GM18520 (cell line): ENCODE results near the gene BHLHE23.
"Not testable (repeated sequence)": the region's sequence is repeated elsewhere in the genome, so short reads cannot be mapped to it uniquely, and the experiment has no call there.

Experiments
- ATAC-seq: cut with Tn5 transposase; IDR thresholded peaks from one replicate; pipeline ENCODE4 v1.9.1; 2021; ENCODE audit not compliant: unreplicated experiment

The BHLHE23 gene

DNA sequence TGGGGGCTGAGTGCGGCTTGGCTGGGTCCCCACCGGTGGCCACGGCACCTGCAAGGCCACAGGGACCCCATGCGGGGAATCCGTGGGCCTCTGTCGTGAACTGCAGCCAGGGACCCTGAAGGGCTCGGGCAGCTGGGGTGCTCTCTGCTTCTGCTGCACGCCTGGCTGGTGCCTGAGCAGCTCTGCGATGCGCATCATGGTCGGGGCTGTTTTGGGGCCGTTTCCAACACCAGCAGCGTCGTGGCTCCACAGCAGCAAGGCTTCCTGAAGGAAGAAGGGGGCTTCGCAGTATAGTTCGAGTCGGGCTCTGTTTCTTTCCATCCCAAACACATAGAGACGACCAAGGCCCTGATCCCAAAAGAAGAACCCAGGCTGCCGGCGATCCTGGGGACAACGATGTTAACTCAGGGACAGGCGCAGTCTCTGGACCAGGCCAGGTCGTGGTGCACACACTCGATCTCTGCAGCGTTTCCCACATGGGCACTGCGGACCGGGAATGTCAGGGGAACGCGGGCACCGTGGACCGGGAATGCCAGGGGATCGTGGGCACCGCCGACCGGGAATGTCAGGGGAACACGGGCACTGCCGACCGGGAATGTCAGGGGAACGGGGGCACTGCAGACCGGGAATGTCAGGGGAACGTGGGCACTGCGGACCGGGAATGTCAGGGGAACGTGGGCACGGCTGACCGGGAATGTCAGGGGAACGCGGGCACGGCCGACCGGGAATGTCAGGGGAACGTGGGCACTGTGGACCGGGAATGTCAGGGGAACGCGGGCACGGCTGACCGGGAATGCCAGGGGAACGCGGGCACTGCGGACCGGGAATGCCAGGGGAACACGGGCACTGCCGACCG, 36.8 kb upstream of the BHLHE23 start:
- no peak for ATAC-seq

DNA sequence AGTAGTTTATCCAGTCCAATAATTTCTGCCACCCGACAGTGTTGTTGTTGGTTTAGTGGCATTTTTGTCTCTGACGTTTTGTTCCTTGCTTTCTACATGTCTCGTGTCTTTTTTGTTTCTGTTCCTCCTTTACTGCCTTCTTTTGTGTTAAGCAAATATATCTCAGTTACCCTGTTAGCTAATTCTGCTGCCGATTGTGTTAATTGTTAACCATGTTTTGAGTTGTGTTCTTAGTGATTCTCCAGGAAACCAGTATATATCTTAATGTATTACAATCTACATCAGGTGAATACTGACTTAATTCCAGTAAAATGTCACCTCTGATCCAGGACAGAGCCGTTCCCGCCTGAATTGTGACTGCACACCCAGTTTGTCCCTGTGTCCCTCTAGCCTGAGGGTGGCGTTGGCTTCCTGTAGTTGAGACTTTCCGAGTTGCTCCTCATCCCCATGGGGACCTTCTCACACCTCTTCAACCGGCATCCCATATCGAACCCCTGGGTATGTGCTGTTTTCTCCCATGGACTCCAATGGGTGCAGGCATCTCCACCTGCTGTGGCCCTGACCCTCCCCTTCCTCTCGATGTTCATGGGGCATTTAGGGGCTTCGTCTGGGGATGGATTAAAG, 35.8 kb upstream of the BHLHE23 start:
- no peak for ATAC-seq

DNA sequence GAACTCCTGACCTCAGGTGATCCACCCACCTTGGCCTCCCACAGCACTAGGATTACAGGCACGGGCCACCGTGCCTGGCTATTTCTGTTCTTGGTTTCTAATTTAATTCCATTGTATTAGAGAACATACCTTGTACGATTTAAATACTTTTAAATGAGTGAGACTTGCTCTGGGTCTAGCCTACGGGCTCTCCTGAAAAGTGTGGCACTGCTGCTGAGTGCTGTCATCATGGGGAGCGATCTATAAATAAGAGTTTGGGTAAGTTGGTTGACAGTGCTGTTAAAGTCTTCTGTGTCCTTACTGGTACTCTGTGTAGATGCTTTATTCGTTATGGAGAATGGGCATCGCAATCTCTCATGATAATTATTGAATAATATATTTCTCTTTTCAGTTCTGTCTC, 35.0 kb upstream of the BHLHE23 start:
- no peak for ATAC-seq

DNA sequence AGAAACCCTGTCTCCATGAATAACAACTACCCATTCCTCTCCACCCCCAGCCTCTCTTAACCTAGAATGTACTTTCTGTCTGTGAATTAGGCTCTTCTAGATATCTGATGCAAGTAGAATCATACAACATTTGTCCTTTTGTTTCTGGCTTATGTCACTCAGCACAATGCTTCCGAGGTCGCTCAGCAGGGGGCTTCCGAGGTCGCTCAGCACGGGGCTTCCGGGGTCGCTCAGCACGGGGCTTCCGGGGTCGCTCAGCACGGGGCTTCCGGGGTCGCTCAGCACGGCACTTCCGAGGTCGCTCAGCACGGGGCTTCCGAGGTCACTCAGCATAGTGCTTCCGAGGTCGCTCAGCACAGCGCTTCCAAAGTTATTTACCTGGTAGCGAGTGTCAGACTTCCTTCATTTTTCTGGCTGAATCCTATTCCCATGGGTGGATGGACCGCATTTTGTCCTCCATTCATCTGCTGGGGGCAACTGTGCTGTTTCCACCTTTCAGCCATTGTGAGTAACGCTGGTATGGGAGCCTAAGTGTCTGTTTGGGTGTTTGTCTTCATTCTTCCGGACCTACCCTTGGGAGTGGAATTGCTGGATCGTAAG, 31.0 kb upstream of the BHLHE23 start:
- no peak for ATAC-seq

DNA sequence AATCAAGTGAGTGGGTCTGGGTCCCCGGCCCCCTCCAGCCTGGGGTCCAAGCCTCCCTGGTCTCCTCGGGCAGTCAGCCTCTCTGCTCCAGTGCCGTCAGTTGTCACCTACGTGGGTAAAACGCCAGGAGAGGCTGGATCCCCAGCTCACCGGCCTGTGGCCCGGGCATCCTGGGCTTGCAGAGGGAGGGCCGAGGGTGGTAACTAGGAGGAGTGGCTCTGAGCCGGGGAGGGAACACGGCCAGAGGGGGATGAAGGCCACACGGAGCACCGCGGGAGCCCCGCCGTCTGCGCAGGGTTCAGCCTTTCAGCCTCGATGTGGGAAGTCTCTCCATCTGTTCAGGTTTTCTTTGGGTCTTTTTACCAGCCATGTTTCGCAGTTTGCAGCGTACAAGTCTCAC, 29.5 kb upstream of the BHLHE23 start:
- ATAC-seq, result no peak

DNA sequence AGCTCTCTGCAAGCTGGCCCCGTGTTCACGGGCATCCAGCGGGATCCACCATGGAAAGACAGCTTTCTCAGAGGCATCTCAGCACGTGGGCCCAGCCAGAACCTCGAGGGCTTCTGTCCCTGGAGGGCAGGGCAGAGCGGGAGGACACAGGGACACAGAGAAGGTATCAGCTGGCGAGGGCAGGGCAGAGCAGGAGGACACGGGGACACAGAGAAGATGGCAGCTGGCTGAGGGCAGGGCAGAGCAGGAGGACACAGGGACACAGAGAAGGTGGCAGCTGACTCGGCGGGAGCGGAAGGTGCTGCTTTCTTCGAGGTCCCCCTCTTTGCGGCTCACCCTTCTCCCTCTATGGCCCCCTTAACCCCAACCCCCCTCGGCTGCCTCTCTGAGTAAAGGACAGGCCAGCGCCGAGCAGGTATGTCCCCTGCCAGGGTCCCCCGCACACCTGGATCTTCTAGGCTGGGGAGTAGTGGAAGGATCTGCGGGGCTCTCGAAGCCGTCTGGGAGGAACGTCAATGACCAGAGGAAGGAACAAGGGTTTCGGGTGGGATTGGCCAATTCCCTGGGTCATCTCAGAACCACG, 28.9 kb upstream of the BHLHE23 start:
- no peak for ATAC-seq

DNA sequence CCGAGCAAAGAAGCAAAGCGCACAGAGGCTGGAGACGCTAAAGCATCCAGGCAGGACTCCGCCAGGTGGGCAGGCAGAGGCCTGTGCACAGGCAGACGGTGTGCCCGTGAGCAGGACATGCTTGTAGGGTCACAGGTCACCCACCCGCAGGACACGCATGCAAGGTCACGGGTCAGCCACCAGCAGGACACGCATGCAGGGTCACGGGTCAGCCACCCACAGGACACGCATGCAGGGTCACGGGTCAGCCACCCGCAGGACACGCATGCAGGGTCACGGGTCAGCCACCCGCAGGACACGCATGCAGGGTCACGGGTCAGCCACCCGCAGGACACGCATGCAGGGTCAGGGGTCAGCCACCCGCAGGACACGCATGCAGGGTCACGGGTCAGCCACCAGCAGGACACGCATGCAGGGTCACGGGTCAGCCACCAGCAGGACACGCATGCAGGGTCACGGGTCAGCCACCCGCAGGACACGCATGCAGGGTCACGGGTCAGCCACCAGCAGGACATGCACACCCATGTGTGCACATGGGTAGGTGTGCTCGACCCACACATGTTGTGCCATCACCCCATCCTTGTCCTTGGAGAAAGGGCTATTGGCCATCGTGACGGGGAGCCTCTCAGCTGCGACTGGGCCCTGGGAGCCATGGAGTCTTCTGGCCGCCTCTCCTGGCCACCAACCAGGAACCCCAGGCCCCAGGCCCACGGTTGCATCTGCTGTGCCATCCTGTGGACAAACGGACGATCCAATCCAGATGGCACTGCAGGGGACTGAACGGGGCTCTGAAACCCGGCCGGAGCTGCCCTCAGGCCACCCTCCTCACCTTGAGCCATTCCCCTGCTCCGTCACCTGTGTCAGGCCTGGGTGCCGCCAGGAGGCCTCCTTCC, 28.2 kb upstream of the BHLHE23 start:
- not testable (repeated sequence) for ATAC-seq

DNA sequence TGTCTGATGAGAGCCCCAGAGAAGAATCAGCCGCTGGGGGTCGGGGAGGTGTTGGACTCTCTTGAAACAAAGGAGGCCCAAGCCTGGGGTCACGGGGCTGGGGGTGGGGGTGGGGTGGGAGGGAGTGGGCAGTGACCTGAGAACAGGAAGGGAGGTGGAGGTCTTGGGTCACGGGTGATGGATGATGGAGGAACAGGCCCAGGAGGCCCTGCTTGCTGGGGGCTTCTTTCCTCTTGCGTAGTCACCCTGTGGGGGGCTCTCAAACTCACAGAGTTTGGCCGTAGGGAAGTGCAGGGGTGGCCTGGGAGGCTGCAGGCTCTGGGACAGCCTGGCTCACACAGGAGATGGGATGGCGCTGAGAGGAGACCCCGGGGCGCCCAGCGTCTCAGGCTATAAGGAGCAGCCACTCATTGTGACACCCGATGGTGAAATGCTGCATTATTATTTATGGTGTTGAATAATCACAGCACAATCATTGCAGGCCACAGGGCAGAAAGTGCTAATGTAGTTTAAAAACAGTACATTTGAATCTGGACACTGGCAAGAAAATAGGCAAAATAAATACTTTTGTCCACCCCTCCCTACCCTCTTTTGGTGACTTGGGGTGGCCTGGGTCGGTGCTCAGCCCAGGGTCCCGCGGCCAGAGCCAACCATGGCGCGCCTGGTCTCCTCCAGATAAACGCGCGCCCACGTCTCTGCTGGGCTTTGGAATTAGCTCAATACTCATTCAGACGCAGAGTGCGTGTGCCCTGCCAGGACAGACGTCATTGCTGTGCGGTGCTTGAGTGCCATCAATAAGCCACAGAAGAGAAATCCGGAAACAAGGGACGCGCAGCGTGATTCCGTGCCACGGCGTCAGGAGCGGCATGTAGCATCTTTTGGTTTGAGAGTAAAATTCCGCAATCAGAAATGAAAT, 27.3 kb upstream of the BHLHE23 start:
- no peak for ATAC-seq

DNA sequence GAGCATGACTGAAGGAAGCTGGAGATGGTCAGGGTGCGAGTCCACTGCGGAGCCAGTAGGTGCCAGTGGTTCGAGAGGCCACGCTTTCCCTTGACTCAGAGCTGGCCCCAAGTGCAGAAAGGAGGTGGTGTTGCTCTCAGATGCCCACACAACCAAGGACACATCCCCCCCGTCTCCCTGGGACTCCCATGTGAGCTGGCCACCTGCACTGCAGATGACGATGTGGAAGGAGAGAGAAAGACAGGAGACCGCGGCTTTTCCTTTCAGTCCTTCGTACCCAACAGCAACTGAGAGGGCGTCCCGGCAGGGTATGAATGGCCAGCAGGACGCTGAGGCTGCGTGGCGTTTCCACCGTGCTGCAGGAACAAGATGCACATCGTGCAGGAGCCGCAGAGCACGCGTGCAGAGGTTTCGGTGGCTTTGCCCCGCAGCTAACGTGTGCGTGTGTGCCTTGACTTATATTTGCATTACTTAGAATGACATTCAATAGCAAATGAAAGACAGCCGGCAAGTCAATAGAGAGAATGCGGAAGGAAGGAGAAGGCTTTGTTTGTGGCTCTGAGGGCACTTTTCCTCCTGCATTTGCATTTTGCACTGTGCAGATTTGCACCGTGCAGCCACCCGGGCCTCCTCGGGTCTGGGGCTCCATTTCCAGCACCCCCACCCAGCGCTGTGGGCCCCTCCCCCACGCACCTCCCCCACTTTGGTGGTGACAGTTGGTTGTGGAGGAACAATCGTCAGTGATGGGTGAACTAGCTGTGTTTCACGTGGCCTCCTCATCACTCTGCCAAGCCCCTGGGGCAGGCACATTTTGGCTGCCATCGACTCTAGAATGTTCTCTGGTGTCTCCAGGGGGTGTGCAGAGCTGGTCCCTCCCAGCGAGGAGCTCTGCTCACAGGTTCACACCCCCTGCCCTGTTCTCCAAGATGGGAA, 26.4 kb upstream of the BHLHE23 start:
- ATAC-seq, result no peak

DNA sequence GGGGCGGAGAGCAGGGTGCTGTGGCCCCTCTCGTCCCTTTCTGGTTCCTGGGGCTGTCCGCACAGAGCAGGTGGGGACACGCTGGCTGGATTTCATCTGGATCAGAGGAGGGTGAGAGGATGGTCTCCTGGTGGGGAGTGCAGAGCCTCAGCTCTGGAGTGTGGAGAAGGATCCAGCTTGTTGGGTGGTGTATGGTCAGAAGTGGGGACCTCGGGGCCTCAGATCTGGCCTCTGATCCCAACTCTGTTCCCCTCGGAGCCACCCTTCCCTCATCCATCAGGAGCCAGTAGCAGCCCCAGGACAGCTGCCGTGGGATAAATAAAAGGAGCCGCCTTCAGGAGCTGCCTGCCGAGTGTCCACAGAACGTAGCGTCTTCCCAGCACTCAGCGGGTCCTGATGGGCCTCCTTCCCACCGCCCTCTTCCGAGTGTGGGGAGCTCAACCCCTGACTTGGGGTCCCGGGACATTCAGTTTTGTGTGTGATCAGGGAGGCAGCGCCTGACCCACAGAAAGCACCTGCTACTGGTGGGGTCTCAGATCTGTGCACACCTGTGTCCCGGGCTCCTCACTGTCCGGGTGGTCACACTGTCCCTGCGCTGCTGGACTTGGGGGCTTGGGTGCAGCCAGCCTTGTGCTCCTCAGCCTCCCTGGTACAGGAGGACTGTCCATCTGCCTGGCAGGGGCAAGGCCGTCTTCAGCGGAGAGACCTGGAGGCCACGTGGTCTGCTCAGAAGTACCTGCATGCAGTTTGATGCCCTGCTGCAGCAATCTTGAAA, 25.4 kb upstream of the BHLHE23 start:
- ATAC-seq, result no peak

DNA sequence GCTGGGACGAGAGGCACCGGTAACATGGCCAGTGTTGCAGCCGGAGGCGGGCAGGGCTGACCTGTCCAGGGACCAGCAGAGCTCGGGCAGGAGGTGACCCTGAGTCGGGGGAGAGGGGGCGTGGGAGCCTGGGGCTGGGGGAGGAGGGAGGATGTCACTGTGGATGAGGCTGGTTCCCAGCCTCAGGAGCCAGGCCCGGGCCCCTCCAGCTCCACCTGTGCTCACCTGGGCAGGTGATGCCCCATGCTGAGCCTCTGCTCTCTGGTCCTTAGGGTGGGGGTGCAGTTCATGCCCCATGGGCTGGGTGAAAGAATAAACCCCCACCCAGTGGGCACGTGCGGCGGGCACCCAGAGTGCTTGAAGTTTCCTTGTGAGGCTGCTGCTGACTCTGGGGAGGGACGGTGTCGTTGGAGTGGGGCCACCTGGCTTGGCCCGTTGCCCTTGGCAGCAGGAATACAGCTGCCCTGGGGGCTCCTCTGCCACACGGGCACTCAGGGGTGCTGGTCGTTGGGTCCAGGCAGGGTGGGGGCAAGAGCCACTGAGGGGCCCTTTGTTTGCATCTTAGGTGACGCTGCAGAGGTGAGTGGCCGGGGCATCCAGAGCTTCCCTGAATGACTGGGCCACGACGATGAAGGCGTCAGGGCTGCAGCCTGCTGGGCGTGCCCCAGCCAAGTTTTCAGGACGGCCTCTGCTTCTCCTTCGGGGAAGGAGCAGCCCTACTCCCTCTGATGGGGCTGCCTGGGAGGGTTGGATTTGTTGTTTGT, 24.7 kb upstream of the BHLHE23 start:
- no peak for ATAC-seq

DNA sequence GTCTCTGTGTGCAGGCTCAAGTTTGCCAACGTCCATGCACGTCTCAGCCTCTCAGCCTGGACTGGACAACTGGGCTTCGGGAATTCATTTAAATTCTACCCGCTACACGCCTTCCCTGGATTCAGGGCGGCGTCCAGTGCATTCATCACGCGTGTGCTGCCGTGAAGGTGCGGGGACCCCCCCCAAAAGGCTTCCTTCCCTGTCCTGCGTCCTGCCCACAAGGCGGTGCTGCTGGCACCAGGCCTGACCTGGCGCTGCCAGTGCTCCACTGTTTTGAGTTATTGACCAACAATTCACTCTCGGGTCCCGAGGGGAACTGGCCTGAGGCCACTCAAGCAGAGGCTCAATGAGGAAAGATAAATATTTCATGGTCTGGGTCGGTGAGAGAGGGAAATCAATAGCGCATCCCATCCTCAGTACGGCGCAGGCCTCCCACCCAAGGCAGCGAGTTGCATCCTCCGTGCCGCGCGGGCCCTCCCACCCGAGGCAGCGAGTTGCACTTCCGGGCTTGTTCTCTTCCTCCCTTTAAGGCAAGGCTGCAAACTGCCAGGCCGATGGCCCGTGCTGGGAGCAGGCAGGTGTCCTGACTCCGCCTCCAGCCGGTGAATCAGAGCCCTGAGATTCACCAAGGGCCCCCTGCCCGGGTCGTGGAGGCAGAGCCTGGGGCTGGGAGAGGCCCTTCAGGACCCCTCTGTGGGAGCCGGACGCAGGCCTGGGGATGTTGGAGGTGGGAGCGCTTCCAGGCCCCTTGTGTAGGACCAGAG, 22.8 kb upstream of the BHLHE23 start:
- ATAC-seq, result no peak

DNA sequence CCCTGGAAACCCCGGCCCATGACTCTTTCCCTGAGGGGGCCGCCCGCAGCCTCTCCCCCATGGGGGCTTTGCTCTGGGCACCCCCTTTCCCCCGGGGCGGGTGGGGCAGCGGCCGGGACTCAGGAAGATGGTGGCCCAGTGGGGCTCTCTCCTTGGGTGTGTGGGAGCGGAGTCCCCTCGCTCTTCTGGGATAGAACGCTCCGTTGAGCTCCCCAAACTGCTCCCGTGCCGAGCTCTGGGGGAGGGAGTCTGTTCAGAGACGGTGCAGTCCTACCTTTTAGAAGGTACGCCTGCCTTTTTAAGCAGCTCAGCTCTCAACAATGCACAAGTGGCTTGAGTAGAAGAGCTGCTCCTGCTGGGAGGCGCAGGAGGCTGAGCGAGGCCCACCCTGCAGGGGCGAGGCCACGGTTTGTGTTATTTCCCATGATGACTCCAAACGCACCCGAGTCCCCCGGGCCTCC, 21.7 kb upstream of the BHLHE23 start:
- ATAC-seq, result no peak

DNA sequence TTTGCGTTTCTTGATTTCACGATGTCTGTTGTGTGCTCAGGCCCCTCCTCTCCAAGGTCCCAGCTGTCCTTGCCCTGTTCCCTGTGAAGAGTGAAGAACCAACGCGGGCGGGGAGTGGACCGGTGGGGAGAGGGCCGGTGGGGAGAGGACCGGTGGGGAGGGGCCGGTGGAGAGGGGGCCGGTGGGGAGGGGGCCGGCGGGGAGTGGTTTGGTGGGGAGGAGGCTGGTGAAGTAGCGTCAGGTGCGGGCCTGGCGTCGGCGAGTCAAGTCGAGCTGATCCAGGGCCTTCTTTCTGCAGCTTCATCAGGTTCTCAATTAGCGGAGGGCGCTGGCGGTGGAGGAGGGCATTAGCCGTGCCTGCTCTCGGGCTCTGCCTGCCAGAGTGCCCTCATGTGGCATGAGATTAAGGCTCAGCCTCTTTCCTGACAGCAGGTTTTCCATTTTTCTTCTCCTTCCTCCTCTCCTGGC, 21.2 kb upstream of the BHLHE23 start:
- ATAC-seq, result no peak

DNA sequence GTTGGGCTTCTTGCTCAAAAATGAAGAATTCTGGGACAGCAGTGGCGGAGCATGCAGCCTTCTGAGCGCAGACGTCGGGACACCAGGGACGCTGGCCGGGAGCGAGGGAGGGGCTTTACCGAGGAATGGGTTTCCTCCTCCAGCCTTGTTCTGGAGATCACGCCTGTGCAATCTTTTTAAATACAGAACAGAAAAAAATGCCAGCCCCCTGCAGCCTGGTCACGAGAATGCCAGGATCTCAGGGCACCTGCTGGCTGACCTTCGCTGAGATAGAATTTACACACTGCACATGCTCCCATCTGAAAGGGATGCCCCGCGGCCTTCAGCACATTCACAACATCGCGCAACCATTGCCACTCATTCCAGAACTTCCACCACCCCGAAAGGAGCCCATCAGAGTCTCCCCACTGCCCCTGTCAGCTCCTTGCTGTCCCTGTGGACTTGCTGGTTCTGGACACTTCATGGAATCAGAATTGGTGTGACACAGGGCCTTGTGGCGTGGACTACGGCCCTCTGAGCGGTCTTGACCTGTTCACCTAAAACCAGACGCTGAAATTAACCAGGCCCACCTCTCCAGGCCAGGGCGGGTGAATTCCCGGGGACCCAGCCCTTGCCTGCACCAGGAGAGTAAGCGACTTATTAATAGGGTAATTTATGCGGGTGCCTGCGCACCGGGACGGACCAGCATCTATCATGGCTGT, 20.6 kb upstream of the BHLHE23 start:
- no peak for ATAC-seq
